Activated gamma-delta T cell (primary cell): ENCODE results near the gene GRIK4.
"Not testable (repeated sequence)": the region's sequence is repeated elsewhere in the genome, so short reads cannot be mapped to it uniquely, and the experiment has no call there.

Experiments used
- DNase-seq: peaks from one replicate; lab custom pipeline; 2025; lab: John Stamatoyannopoulos, UW

Gene GRIK4

GRCh38 chr11:120778685-120779490, 267.3 kb downstream of the GRIK4 start:
- no peak for DNase-seq

GRCh38 chr11:120780239-120780638, 268.7 kb downstream of the GRIK4 start:
- no peak for DNase-seq

GRCh38 chr11:120781486-120782120, 270.1 kb downstream of the GRIK4 start:
- no peak for DNase-seq

GRCh38 chr11:120784566-120785251, 273.2 kb downstream of the GRIK4 start:
- no peak for DNase-seq

GRCh38 chr11:120785576-120785975, 274.0 kb downstream of the GRIK4 start:
- no peak for DNase-seq

GRCh38 chr11:120786206-120786735, 274.7 kb downstream of the GRIK4 start:
- no peak for DNase-seq

- not testable (repeated sequence) for DNase-seq
These were observed 275.7 kb downstream of the GRIK4 start for GRCh38 chr11:120787224-120787623.

- DNase-seq: no peak
These were observed 277.8 kb downstream of the GRIK4 start for GRCh38 chr11:120789391-120789790.

GRCh38 chr11:120792306-120792705, 280.8 kb downstream of the GRIK4 start:
- DNase-seq: no peak

- DNase-seq: no peak
These were observed 281.6 kb downstream of the GRIK4 start for GRCh38 chr11:120793150-120793549.

GRCh38 chr11:120793806-120794479, 282.4 kb downstream of the GRIK4 start:
- no peak for DNase-seq

- DNase-seq: no peak
These were observed 283.2 kb downstream of the GRIK4 start for GRCh38 chr11:120794748-120795147.

GRCh38 chr11:120795185-120795584, 283.6 kb downstream of the GRIK4 start:
- no peak for DNase-seq

- DNase-seq: no peak
These were observed 285.6 kb downstream of the GRIK4 start for GRCh38 chr11:120797143-120797542.

GRCh38 chr11:120798854-120799253, 287.3 kb downstream of the GRIK4 start:
- DNase-seq: no peak

- no peak for DNase-seq
These were observed 288.7 kb downstream of the GRIK4 start for GRCh38 chr11:120800206-120800605.

- no peak for DNase-seq
These were observed 290.5 kb downstream of the GRIK4 start for GRCh38 chr11:120801801-120802689.

- DNase-seq: no peak
These were observed 294.5 kb downstream of the GRIK4 start for GRCh38 chr11:120805960-120806555.

GRCh38 chr11:120807414-120808150, 296.0 kb downstream of the GRIK4 start:
- DNase-seq: no peak

GRCh38 chr11:120808616-120809050, 297.1 kb downstream of the GRIK4 start:
- no peak for DNase-seq
